Erythroblast (primary cell): ENCODE data around the gene MXRA7.

ENCODE experiments used
- GATA1 ChIP-seq: IDR thresholded peaks from 2 replicates; pipeline ENCODE4 v1.6.1; 2011; ENCODE audit warnings: low read depth, mild to moderate bottlenecking, control low read depth, low read length, moderate library complexity
- POLR2A ChIP-seq: IDR thresholded peaks from 2 replicates; pipeline ENCODE4 v1.6.1; 2011; ENCODE audit warnings: mild to moderate bottlenecking, low read length

DNA sequence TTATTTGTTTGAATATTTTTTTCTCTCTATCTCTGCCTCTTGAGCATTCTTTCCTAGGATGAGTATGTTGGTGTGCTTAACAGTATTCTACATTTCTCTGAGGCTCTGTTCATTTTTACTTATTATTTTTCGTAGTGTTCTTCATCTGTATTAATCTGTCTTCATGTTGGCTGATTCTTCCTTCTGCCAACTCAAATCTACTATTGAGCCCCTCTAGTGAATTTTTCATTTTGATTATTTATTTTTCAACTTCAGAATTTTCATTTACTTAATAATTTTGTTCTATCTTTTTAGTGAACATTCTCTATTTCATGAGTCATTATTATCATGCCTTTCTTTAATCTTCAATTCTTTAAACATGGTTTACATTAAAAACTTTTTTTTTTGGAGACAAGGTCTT lies 64.1 kb downstream of the MXRA7 start:
- no peak for TF ChIP-seq POLR2A
- TF ChIP-seq GATA1 = no peak
